GM12873 (cell line): Measurements from ENCODE around the gene MST1.

Source experiments
- CTCF ChIP-seq: IDR thresholded peaks from 2 replicates; pipeline ENCODE4 v1.5.1; 2012; ENCODE audit warnings: low read depth, mild to moderate bottlenecking, moderate library complexity, low read length, control low read depth; ENCODE audit not compliant: insufficient read depth; ENCODE audit errors: missing control alignments

The MST1 gene

DNA sequence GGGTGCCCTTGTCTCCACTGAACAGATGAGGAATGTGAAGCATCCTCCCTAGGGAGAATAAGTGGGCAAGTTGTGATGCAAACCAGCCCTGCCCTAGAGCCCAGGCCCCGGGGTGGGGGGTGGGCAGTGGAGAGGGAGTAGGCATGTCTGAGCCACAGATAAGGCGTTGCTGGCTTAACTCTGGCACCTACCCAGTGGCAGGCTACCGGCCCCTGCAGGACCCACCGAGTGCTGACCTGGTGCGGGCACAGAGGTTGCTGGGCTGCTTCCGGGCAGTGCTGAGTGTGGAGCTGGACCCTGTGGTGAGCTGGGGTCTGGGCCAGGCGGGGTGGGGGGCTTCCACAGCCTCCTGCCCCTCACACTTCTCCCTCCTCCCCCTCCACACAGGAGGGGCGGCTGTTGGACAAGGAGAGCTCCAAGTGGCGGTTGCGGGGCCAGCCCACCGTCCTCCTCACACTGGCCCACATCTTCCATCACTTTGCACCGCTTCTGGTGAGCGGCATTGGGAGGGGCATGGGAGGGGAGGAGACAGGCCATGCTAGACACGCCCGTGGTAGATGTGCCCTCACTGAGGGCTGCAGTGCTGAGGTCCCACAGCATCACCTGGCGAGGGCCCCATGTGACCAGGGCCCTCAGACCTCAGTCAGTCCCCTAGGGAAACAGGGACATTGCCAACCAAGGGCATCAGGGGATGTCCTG, 10.2 kb upstream of the MST1 start:
- TF ChIP-seq CTCF: no peak

DNA sequence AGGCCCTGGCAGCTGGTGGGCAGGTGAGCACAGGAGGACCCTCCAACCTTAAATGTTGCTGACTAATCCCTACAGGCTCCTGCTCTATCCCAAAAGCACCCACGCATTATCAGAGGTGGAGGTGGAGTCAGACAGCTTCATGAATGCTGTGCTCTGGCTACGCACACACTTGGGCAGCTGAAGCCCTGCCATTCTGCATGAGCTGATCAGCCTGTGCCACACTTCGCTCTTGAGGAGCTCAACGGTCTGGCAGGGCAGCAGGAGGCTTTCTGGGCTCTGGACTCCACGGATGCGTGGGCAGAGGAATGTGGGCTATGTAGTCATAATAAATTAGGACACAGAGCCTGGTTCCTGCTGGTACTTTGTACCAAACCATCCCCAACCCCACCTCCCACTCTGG, 6.1 kb downstream of the MST1 start:
- no peak for TF ChIP-seq CTCF

- TF ChIP-seq CTCF: no peak
These were observed 7.7 kb downstream of the MST1 start for GRCh38 chr3:49681543-49681942.

- TF ChIP-seq CTCF: no peak
These were observed 8.1 kb downstream of the MST1 start for GRCh38 chr3:49681232-49681522.

- TF ChIP-seq CTCF: no peak
These were observed 8.6 kb downstream of the MST1 start for GRCh38 chr3:49680493-49681231.

GRCh38 chr3:49675912-49676311, 13.4 kb downstream of the MST1 start:
- no peak for TF ChIP-seq CTCF

DNA sequence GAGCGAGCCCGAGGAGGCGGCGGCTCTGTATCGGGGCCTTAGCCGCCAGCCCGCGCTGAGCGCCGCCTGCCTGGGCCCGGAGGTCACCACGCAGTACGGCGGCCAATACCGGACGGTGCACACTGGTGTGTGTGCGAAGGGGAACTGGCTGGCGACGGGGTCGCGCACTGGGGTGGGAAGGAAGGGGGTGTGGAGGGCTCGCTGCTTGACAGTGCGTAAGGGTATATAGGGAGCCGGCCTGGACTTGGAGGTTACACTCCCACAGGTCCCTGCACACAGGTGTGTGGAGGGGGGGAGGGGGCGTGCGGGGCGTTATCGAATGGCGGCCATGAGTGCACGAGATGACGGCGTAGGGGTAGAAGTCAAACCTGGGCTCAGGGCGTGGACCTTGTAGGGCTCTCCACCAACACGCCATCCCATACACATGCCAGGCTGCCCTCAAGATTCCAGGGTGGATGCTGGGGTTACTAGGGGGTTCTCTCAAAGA, 14.7 kb downstream of the MST1 start:
- peak; percentile 2 for TF ChIP-seq CTCF
